DND-41 (cell line): ENCODE data around the gene NSUN5.
"Not testable (repeated sequence)": the region's sequence is repeated elsewhere in the genome, so short reads cannot be mapped to it uniquely, and the experiment has no call there.

ENCODE experiments used
- ATAC-seq: fragments of 200-7000 bp; cut with Tn5 transposase; 3 replicates; pipeline ENCODE4 v1.9.1; 2021; ENCODE audit warnings: low read depth; ENCODE audit not compliant: insufficient read depth
- DNase-seq: peaks from one replicate; pipeline ENCODE4 v3.0.0-alpha.2; 2020
- H2AFZ ChIP-seq: 2 replicates; pipeline ENCODE4 v1.6.0; 2012; ENCODE audit warnings: low read depth, low read length
- H3K27ac ChIP-seq: 2 replicates; pipeline ENCODE4 v1.5.1; 2012; ENCODE audit warnings: low read length, inconsistent platforms
- H3K27me3 ChIP-seq: fragments of 200-600 bp; sonication (generic); 2 replicates; pipeline ENCODE4 v1.6.0; 2012; ENCODE audit warnings: low read length, mild to moderate bottlenecking, inconsistent platforms; ENCODE audit not compliant: insufficient read depth, poor library complexity
- H3K36me3 ChIP-seq: 2 replicates; pipeline ENCODE4 v1.5.1; 2012; ENCODE audit warnings: low read length, inconsistent platforms; ENCODE audit not compliant: insufficient read depth
- H3K4me1 ChIP-seq: 2 replicates; pipeline ENCODE4 v1.5.1; 2012; ENCODE audit warnings: mild to moderate bottlenecking, low read length; ENCODE audit not compliant: insufficient read depth
- H3K4me2 ChIP-seq: 2 replicates; pipeline ENCODE4 v1.6.0; 2012; ENCODE audit warnings: mild to moderate bottlenecking, moderate library complexity, low read length, inconsistent platforms; ENCODE audit not compliant: insufficient read depth
- H3K4me3 ChIP-seq, 2 experiments: fragments of 200-600 bp in 1 of 2; shearing (Covaris generic) in 1 of 2; 2 replicates each; pipeline ENCODE4 v1.5.1; 2012 to 2016; ENCODE audit warnings: inconsistent platforms in 2 of 2, low read length in 2 of 2, mild to moderate bottlenecking in 2 of 2, low read depth in 1 of 2, moderate library complexity in 1 of 2
- H3K79me2 ChIP-seq: 2 replicates; pipeline ENCODE4 v1.6.0; 2012; ENCODE audit warnings: low read length, inconsistent platforms; ENCODE audit not compliant: insufficient read depth
- H3K9ac ChIP-seq: 2 replicates; pipeline ENCODE4 v1.6.0; 2012; ENCODE audit warnings: low read depth, mild to moderate bottlenecking, inconsistent platforms, low read length, moderate library complexity
- H3K9me3 ChIP-seq: 2 replicates; pipeline ENCODE4 v1.5.1; 2012; ENCODE audit warnings: low read length, moderate library complexity, mild to moderate bottlenecking, inconsistent platforms; ENCODE audit not compliant: insufficient read depth, severe bottlenecking
- H4K20me1 ChIP-seq: 2 replicates; pipeline ENCODE4 v1.6.0; 2012; ENCODE audit warnings: low read length; ENCODE audit not compliant: insufficient read depth
- CTCF ChIP-seq: IDR thresholded peaks from 2 replicates; pipeline ENCODE4 v1.5.1; 2012; ENCODE audit warnings: borderline replicate concordance, low read length, moderate library complexity, mild to moderate bottlenecking; ENCODE audit not compliant: poor library complexity, severe bottlenecking; ENCODE audit errors: extremely low read depth
- EZH2 ChIP-seq: IDR thresholded peaks from 3 replicates; pipeline ENCODE4 v1.6.1; 2012; ENCODE audit warnings: borderline replicate concordance, low read depth, mild to moderate bottlenecking, moderate library complexity, low read length, inconsistent platforms; ENCODE audit not compliant: severe bottlenecking

NSUN5 gene

GRCh38 chr7:73304071-73304470 lies 4.6 kb downstream of the NSUN5 start:
- DNase-seq (no peak), ATAC-seq (no peak)
- Histone ChIP-seq H3K9me3 (no peaks in the 10 kb centered on the region), H3K36me3 (peaks cover 52% of the 10 kb centered on the region), H4K20me1 (peaks cover 25% of the 10 kb centered on the region; the same call in 1 of the 2 replicates), H3K27ac (no peak overlapping the region), H3K79me2 (peaks cover 32% of the 10 kb centered on the region), H3K4me1 (peaks cover 22% of the 10 kb centered on the region), H3K27me3 (no peaks in the 10 kb centered on the region), H3K4me2 (no peak overlapping the region), H2AFZ (no peak overlapping the region), H3K4me3 (no peak overlapping the region), H3K9ac (no peak overlapping the region)
- TF ChIP-seq EZH2, result no peak
- TF ChIP-seq CTCF, result no peak

GRCh38 chr7:73303546-73303945 lies 5.1 kb downstream of the NSUN5 start:
- H3K27ac ChIP-seq, result no peak overlapping the region
- H3K4me2 ChIP-seq, result no peak overlapping the region
- H2AFZ ChIP-seq, result no peak overlapping the region
- no peak for ATAC-seq
- no peaks in the 10 kb centered on the region for H3K9me3 ChIP-seq
- H3K9ac ChIP-seq, result no peak overlapping the region
- peaks cover 27% of the 10 kb centered on the region for H3K79me2 ChIP-seq
- peaks cover 52% of the 10 kb centered on the region for H3K36me3 ChIP-seq
- peaks cover 25% of the 10 kb centered on the region; the same call in 1 of the 2 replicates for H4K20me1 ChIP-seq
- H3K27me3 ChIP-seq, result no peaks in the 10 kb centered on the region
- H3K4me3 ChIP-seq, result no peak overlapping the region
- TF ChIP-seq EZH2 (no peak), CTCF (no peak)
- no peak for DNase-seq
- H3K4me1 ChIP-seq, result peaks cover 18% of the 10 kb centered on the region

- not testable (repeated sequence) for H3K9ac ChIP-seq, H2AFZ ChIP-seq, H3K27ac ChIP-seq, H3K27me3 ChIP-seq, H3K4me2 ChIP-seq, H3K9me3 ChIP-seq, DNase-seq, ATAC-seq, H3K4me3 ChIP-seq
- Histone ChIP-seq H3K79me2 (peaks cover 20% of the 10 kb centered on the region), H3K36me3 (peaks cover 49% of the 10 kb centered on the region), H3K4me1 (peaks cover 16% of the 10 kb centered on the region), H4K20me1 (peaks cover 23% of the 10 kb centered on the region; the same call in 1 of the 2 replicates)
Observed at GRCh38 chr7:73302846-73303245, 5.8 kb downstream of the NSUN5 start.

- not testable (repeated sequence) for H3K4me2 ChIP-seq, H3K79me2 ChIP-seq, H2AFZ ChIP-seq, H3K27me3 ChIP-seq, H3K4me1 ChIP-seq, H3K9ac ChIP-seq, H3K4me3 ChIP-seq, DNase-seq, H4K20me1 ChIP-seq, H3K9me3 ChIP-seq, H3K27ac ChIP-seq
- H3K36me3 ChIP-seq, result peaks cover 32% of the 10 kb centered on the region
- ATAC-seq, result peak; percentile 25; the same call in 1 of the 3 replicates
Observed at GRCh38 chr7:73301108-73301507, 7.5 kb downstream of the NSUN5 start.

GRCh38 chr7:73299812-73300211 lies 8.8 kb downstream of the NSUN5 start:
- H3K27me3 ChIP-seq, H3K4me2 ChIP-seq, H3K9ac ChIP-seq, H3K79me2 ChIP-seq, H3K4me3 ChIP-seq, H2AFZ ChIP-seq, H3K4me1 ChIP-seq, H3K9me3 ChIP-seq, H4K20me1 ChIP-seq, DNase-seq, ATAC-seq, H3K27ac ChIP-seq: not testable (repeated sequence)
- peaks cover 21% of the 10 kb centered on the region for H3K36me3 ChIP-seq

- not testable (repeated sequence) for H3K9ac ChIP-seq, H4K20me1 ChIP-seq, H3K4me1 ChIP-seq, DNase-seq, H2AFZ ChIP-seq, H3K27ac ChIP-seq, H3K4me3 ChIP-seq, H3K79me2 ChIP-seq, H3K27me3 ChIP-seq, H3K4me2 ChIP-seq, H3K9me3 ChIP-seq, H3K36me3 ChIP-seq, ATAC-seq
Observed at GRCh38 chr7:73297706-73298105, 10.9 kb downstream of the NSUN5 start.

- not testable (repeated sequence) for H3K36me3 ChIP-seq, H3K4me2 ChIP-seq, H3K9me3 ChIP-seq, H2AFZ ChIP-seq, H3K4me1 ChIP-seq, H3K79me2 ChIP-seq, H3K4me3 ChIP-seq, DNase-seq, H3K9ac ChIP-seq, H3K27ac ChIP-seq, H3K27me3 ChIP-seq, H4K20me1 ChIP-seq, ATAC-seq
Observed at GRCh38 chr7:73297235-73297634, 11.4 kb downstream of the NSUN5 start.
